ENCODE results near the gene IL1RL2. TPM values are rescaled to one million over a fixed set of nuclear protein-coding genes. Genes with fewer than 3 reads are reported as not detected.

Gene IL1RL2
- total and polyA plus RNA-seq, 2 of the 8 experiments (the other 6 are each of a cell fraction or from before 2014, with no cell fraction given) = not detected

DNA sequence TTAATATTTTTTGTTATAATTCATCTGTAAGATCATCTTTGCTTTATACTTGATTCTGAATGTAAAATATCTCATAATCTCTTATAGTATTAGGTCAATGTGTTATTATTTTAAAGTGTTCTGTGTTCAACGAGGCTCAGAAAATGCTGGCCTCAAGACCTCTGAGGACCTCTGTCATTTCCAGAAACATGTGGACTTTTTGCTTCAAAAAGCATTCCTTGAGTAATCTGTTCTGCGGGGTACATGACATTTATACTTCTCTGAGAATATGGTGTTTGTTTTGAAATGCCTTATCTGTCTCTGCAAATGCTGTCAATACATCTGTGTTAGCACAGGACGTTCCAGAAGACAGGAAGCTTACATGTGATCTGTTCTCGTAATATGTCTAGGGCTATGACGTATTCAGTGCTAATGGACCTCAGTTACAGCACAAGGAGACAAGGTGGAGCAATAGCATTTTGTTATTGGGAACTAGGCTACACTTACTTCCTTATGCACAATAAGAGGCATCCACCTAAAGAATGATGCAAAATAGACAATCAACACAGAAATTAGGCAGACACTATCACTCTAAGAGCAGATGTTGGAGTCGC lies 86.9 kb downstream of the IL1RL2 start (continued):
- TF ChIP-seq CBX8 (IDR thresholded peaks at IDR 0.05; ENCODE audit: borderline replicate concordance, low read depth, low read length) (no peak), CHD2 (IDR thresholded peaks at IDR 0.05; ENCODE audit: low read length) (no peak), CREB1 (IDR thresholded peaks at IDR 0.05) (no peak), PHF8 (conservative IDR thresholded peaks at IDR 0.05; ENCODE audit: low read depth, low read length) (no peak), SAP30 (IDR thresholded peaks at IDR 0.05; ENCODE audit: insufficient read depth, insufficient replicate concordance, low read length) (no peak), SIRT6 (IDR thresholded peaks at IDR 0.05; ENCODE audit: low read length) (no peak), EP300 (IDR thresholded peaks at IDR 0.05; ENCODE audit: borderline replicate concordance in 1 of 2, low read depth in 2 of 2, low read length in 2 of 2) (no peak), CTBP2 (IDR thresholded peaks at IDR 0.05; ENCODE audit: borderline replicate concordance, insufficient read depth, insufficient read length, low read length) (no peak), NANOG (IDR thresholded peaks at IDR 0.05; ENCODE audit: insufficient read depth, low read depth, low read length, poor library complexity, severe bottlenecking) (no peak)
